GM18502 (cell line): Measurements from ENCODE around the gene TMTC2.
"Not testable (repeated sequence)": the region's sequence is repeated elsewhere in the genome, so short reads cannot be mapped to it uniquely, and the experiment has no call there.

Experiments used
- ATAC-seq: cut with Tn5 transposase; IDR thresholded peaks from one replicate; pipeline ENCODE4 v1.9.1; 2021; ENCODE audit warnings: mild to moderate bottlenecking; ENCODE audit not compliant: unreplicated experiment, poor library complexity

Gene TMTC2

GRCh38 chr12:83097643-83098342 lies 411.1 kb downstream of the TMTC2 start:
- no peak for ATAC-seq

DNA sequence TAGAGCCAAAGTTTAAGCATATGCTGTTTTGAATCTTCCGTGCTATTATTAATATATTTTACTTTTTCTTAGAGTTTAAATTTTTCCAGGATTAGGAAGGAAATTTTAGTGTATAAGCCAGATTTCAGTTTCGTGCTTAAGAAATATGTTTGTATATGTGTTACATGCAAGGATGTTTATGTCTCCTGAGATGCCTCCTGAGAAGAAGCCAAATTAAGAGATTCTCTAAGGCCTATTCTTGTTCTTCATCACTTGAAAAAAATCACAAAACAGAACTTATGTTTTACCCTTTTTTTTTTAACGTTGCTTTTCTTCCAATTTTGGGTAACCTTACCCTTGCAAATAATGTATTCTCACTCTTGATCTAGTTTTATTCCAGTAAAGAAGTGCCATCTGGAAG lies 412.7 kb downstream of the TMTC2 start:
- no peak for ATAC-seq

DNA sequence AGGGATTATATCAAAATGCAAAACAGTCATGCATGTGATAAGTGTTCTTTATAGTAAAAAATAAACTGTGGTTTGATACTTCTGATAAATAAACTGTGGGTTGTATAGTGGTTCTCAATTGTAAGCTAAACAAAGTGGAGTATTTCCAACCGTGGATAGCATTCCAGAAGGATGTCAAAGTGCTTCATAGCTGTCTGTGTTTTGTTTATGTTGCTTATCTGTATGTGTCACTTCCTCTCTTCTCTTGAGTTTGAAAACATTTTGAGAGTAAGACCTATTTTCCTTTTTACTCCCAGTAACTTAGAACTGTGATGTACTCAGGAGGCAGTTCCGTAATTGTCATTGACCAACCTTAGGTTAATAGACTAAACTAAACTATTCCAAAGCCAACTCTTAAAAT lies 415.8 kb downstream of the TMTC2 start:
- no peak for ATAC-seq

DNA sequence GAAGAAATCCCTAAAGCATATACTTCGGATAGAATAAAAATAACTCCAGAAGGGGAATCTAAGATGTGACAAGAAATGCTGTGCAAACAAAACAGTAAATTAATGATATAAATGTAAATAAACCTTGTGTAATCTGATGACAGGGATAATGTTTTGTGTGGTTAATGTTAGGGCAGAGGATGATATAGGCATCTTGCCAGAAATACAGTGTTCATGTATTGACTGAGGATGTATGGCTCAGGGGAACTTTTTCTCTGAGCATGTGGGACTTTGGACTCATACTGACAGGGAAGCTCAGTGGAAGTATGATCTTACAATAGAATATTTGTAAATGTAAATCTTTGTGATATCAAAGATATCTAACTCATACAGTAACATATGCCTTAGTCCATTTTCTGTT lies 420.2 kb downstream of the TMTC2 start:
- no peak for ATAC-seq

DNA sequence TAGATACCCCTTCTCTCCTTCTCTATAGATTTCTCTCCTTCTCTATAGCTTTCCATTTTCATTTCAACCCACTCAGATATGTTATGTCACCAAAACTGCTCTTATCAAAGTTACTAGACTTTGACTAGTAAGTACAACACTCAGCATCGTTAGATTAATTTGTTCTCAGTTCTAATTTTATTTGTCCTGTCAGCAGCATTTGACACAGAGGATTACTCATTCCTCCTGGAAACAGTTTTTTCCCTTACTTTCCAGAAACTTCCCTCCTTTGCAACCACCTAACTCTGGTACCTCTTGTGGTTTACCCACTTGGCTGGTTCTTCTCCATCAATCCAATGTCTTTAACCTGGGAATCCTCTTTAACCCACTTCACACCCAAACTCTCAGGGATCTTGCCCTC lies 423.7 kb downstream of the TMTC2 start:
- no peak for ATAC-seq

DNA sequence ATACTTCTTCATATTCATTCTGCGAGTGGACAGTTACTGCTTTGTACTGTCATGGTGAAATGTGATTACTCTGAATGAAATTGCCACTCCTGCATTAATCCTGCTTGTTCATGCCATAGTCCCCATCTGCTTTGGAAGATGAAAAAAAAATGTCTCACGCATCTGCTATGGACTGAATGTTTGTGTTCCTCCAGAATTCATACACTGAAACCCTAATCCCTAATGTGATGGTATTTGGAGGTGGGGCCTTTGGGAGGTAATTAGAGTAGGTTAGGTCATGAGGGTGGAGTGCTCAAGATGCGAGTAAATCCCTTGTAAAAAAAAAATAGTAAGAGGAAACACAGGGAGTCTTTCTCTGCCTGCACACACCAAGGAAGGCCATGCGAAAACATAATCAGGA lies 427.2 kb downstream of the TMTC2 start:
- no peak for ATAC-seq

DNA sequence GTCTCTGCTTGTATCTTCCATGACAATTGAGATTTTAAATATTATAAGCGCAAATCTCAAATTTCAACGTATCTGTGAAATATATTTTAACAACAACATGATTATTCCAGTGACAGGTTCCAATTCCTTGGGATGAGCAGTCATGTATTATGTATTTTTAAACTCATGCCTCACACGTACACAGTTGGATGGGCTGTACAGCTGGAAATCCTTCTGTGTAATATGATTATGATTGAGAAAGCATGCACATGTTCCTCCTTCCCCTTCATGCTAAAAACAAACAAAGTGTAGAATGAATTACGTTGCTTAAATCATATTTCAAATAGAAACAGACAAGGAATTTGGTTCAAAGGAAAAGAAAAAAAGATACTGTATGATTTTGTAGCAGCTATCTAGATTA lies 428.3 kb downstream of the TMTC2 start:
- no peak for ATAC-seq

- ATAC-seq: not testable (repeated sequence)
Measured at GRCh38 chr12:83117926-83118325, 431.2 kb downstream of the TMTC2 start.

- no peak for ATAC-seq
Measured at GRCh38 chr12:83121897-83122622, 435.4 kb downstream of the TMTC2 start.

GRCh38 chr12:83122623-83122934 lies 435.9 kb downstream of the TMTC2 start:
- no peak for ATAC-seq

DNA sequence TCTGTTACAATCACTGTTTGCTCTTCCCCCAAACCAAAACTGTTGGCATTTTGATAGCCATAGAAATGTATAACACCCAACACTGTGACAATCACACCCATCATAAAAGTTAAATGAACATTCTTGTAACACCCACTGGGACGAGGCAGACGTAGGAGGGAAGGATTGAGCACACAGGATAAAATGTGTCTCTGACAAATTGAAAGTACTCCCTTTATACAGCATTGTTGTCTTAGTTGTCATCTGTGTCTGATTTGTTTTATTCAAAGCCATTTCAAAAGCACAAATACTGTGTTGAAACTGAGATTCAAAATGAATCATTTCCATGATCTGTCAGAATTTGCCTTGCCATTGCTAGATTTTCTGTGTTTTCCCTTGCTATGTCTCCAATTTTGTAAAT lies 436.3 kb downstream of the TMTC2 start:
- ATAC-seq: no peak

GRCh38 chr12:83128540-83128939 lies 441.8 kb downstream of the TMTC2 start:
- no peak for ATAC-seq

- ATAC-seq: no peak
Measured at GRCh38 chr12:83130178-83130577, 443.5 kb downstream of the TMTC2 start.

- no peak for ATAC-seq
Measured at GRCh38 chr12:83132360-83132759, 445.7 kb downstream of the TMTC2 start.

DNA sequence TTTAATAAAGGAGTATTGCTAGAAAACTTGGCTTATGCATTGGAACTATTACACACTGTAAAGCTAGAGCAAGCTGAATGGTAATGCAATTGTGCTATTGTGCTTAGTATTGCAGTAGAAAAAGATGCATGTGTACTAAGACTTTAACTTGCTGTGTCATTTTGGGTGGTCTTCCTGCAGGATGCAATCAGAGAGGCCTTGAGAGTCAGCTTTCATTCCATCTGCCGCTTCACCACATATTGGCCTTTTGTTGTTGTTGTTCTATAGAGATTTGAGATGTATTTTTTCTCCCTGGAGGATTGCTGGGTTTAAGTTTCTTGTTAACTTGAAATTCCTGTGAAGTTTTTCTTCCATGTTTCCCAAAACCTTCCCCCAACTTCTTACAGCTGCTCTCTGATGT lies 449.7 kb downstream of the TMTC2 start:
- no peak for ATAC-seq

- no peak for ATAC-seq
Measured at GRCh38 chr12:83140135-83140534, 453.4 kb downstream of the TMTC2 start.

GRCh38 chr12:83141460-83141994 lies 454.8 kb downstream of the TMTC2 start:
- no peak for ATAC-seq

DNA sequence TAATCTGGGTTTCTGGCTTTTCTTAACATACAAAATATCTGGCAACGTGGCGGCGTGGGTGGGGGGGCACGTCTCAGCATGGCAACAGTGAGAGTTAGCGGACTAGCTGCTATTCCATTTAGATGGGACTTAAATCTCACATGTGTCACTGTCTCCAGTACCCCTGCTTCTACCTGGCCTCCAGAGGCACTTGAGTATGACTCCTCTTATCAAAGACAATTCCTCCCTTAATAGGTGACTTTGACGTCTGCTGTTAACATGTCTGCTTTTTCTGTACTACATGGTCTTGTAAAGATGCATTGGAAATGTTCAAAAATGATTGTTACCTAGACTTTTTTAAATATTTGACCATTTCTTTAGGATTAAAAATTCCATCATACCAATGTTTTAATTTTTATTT lies 456.2 kb downstream of the TMTC2 start:
- ATAC-seq: no peak

GRCh38 chr12:83143950-83144349 lies 457.2 kb downstream of the TMTC2 start:
- ATAC-seq: no peak

DNA sequence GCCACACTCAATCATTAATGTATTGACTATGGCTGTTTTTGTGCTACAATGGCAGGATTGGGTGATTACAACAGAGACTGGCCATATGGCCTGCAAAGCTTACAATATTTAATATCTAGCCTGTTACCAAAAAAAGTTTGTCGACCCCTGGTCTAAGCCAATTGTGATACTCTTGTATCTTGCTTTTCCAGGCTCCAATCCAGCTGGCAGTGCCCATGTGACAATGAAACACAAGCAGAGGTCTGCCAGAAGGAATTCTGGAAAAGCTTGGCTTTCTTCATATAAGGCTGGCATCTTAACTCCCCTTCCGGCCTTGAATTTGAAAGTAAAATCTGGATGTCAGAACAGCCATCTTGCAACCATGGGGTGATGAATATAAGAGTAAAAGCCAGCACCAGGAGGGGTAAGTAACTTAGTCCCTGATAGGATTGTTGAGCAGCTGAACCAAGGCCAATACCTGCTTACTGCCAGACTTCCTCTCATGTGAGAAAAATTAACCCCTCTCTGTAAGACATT lies 458.7 kb downstream of the TMTC2 start:
- no peak for ATAC-seq

DNA sequence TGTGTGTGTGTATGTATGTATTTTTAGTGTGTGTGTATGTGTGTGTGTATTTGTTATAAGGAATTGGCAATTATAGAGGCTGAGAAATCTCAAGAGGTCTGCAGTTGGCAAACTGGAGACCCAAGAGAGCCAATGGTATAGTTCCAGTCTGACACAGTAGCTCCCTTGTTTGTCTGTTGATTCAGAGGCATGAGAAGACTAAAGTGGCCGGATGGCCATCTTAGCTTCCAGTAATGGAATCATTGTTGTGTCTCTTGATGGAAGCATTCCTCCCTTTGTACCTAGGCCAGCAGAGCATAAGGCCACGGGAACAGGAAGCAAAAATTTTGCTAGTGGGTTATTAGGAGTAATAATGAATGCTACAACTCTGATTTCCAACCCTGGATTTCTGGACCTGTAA lies 460.6 kb downstream of the TMTC2 start:
- no peak for ATAC-seq

DNA sequence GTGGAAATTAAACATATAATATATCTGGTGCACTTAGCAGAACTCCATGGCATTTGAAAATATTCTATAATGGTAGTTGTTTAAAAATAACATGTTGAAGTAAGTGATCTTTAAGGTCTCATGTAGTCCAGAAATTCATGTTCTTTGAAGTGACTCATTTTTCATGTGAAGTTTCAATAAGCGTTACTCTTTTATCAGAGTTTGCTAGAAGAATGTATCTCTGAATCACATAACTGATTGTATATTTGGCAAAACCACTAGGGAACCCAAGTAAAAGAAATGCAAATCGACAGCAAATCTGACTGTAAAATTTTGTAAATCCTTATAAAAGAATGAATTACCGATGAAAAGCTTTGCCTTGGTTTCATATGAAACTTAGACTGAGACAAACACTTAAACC lies 463.3 kb downstream of the TMTC2 start:
- ATAC-seq: no peak
